ENCODE results near the gene HGD.
A peak's percentile ranks its signal among the peaks of the same experiment; 100 is the strongest.
"Not testable (repeated sequence)": the region's sequence is repeated elsewhere in the genome, so short reads cannot be mapped to it uniquely, and the experiment has no call there.

Gene HGD

GRCh38 chr3:120682095-120682681, at the start of gene HGD:
Gene HGD (minus strand): TSS chr3:120682239. CDS start chr3:120682111, 128 bp downstream.
- DNase-seq, result no peak

- DNase-seq, result no peak
These were observed 48.8 kb upstream of the HGD start for GRCh38 chr3:120730576-120731542.

- no peak for DNase-seq
These were observed 44.8 kb upstream of the HGD start for GRCh38 chr3:120726791-120727190.

- not testable (repeated sequence) for DNase-seq
These were observed 37.3 kb upstream of the HGD start for GRCh38 chr3:120719167-120719834.

- no peak for DNase-seq
These were observed 31.2 kb upstream of the HGD start for GRCh38 chr3:120713262-120713661.

- DNase-seq, result no peak
These were observed 28.3 kb upstream of the HGD start for GRCh38 chr3:120710369-120710768.

GRCh38 chr3:120708408-120708807, 26.4 kb upstream of the HGD start:
- no peak for DNase-seq

- no peak for DNase-seq
These were observed 24.9 kb upstream of the HGD start for GRCh38 chr3:120706950-120707349.

GRCh38 chr3:120705884-120706582, 24.0 kb upstream of the HGD start:
- DNase-seq, result no peak

- no peak for DNase-seq
These were observed 17.3 kb upstream of the HGD start for GRCh38 chr3:120699333-120699732.

GRCh38 chr3:120693439-120694171, 11.6 kb upstream of the HGD start:
- DNase-seq, result no peak

- no peak for DNase-seq
These were observed 7.4 kb upstream of the HGD start for GRCh38 chr3:120689395-120689794.

GRCh38 chr3:120688121-120688520, 6.1 kb upstream of the HGD start:
- no peak for DNase-seq

GRCh38 chr3:120685411-120685810, 3.4 kb upstream of the HGD start:
- no peak for DNase-seq

- no peak for DNase-seq
These were observed 2.9 kb upstream of the HGD start for GRCh38 chr3:120684896-120685295.

- peak; percentile 73 for DNase-seq
These were observed 1.7 kb upstream of the HGD start for GRCh38 chr3:120683671-120684301.

GRCh38 chr3:120683213-120683612, 1.2 kb upstream of the HGD start:
- peak; percentile 17 for DNase-seq

- DNase-seq, result no peak
These were observed 467 bp downstream of the HGD start for GRCh38 chr3:120681506-120682038.

- no peak for DNase-seq
These were observed 1.0 kb downstream of the HGD start for GRCh38 chr3:120681018-120681417.

GRCh38 chr3:120680193-120680894, 1.7 kb downstream of the HGD start:
- DNase-seq, result no peak

GRCh38 chr3:120678984-120679383, 3.1 kb downstream of the HGD start:
- no peak for DNase-seq
